ENCODE data around the gene GFPT2. TPM values are rescaled to one million over a fixed set of nuclear protein-coding genes. Genes with fewer than 3 reads are reported as not detected.
A peak's percentile ranks its signal among the peaks of the same experiment; 100 is the strongest.

The GFPT2 gene
- total and polyA plus RNA-seq, 2 of the 8 experiments (the other 6 are each of a cell fraction or from before 2014, with no cell fraction given) = 83.7 to 143 TPM

- Histone ChIP-seq H2AK5ac (ENCODE audit: low read depth, low read length) (peak overlapping the region; percentile 76), H2BK20ac (ENCODE audit: low read length) (peak overlapping the region; percentile 98), H3K9ac (replicated peaks in 1 of 4; ENCODE audit: extremely low read depth in 1 of 4, low read depth in 3 of 4, low read length in 3 of 4) (no peak overlapping the region; a peak in 1 of 7 replicates), H3K4me2 (ENCODE audit: insufficient read depth in 1 of 2, low read depth in 2 of 2, low read length in 2 of 2) (peak overlapping the region; percentile 73 to 81), H2BK15ac (ENCODE audit: low read length) (peak overlapping the region; percentile 90; the same call in 1 of the 2 replicates), H3K79me1 (ENCODE audit: low read depth, low read length) (peaks cover 24% of the 10 kb centered on the region), H2AFZ (ENCODE audit: low read length) (no peak overlapping the region), H3K14ac (ENCODE audit: insufficient read length) (no peak overlapping the region), H2BK5ac (ENCODE audit: low read depth, low read length) (peak overlapping the region; percentile 99), H3K23ac (ENCODE audit: insufficient read length) (no peak overlapping the region), H2BK120ac (replicated peaks; ENCODE audit: low read depth, low read length) (peak overlapping the region; percentile 12), H3K23me2 (ENCODE audit: low read depth, low read length) (peaks cover 2% of the 10 kb centered on the region; the same call in 1 of the 2 replicates), H4K5ac (ENCODE audit: insufficient read length, low read depth, low read length) (peak overlapping the region; percentile 91), H2BK12ac (ENCODE audit: low read depth, low read length) (peak overlapping the region; percentile 46), H3K27me3 (replicated peaks in 1 of 4; ENCODE audit: control insufficient read depth in 3 of 4, extremely low read depth in 1 of 4, insufficient read depth in 3 of 4, low read length in 3 of 4) (no peaks in the 10 kb centered on the region), H3K79me2 (ENCODE audit: control insufficient read depth in 1 of 2, insufficient read depth in 2 of 2, low read length in 2 of 2) (peaks cover 8 to 72% of the 10 kb centered on the region in 2 experiments; a peak in 3 of 4 replicates), H3K9me3 (ENCODE audit: insufficient read depth in 2 of 2, low read depth in 1 of 2, low read length in 1 of 2) (no peaks in the 10 kb centered on the region), H3K27ac (ENCODE audit: low read depth, low read length) (peak overlapping the region; percentile 20; the same call in 1 of the 2 replicates), H3K4me1 (replicated peaks in 1 of 4; ENCODE audit: control insufficient read depth in 3 of 4, insufficient read depth in 4 of 4, low read length in 3 of 4) (peaks cover 36 to 65% (median 47%) of the 10 kb centered on the region in 4 experiments), H3K4ac (replicated peaks; ENCODE audit: insufficient read length, low read depth, low read length) (peak overlapping the region; percentile 22), H4K20me1 (replicated peaks in 1 of 2; ENCODE audit: control insufficient read depth in 1 of 2, insufficient read depth in 2 of 2, low read length in 2 of 2) (peaks cover 3 to 6% of the 10 kb centered on the region in 2 experiments), H3K4me3 (ENCODE audit: extremely low read depth in 1 of 4, insufficient read depth in 2 of 4, low read depth in 3 of 4, low read length in 4 of 4) (peak overlapping the region in 1 of 4 experiments; percentile 25; a peak in 2 of 8 replicates), H3K36me3 (ENCODE audit: control insufficient read depth in 2 of 4, insufficient read depth in 4 of 4, low read length in 3 of 4) (no peaks in the 10 kb centered on the region; a peak in 1 of 8 replicates), H3K18ac (ENCODE audit: extremely low read depth, low read length) (peak overlapping the region; percentile 96), H4K8ac (ENCODE audit: extremely low read depth, insufficient read depth, low read length) (no peak overlapping the region), H4K91ac (replicated peaks; ENCODE audit: insufficient read length, low read length) (peak overlapping the region; percentile 93), H3K56ac (replicated peaks; ENCODE audit: insufficient read length, low read depth, low read length) (peak overlapping the region; percentile 56)
- 49% methylated on average over 14 of the region's 14 CpGs; no CpG with 5 or more reads in 1 of the 2 experiments for WGBS, 2 experiments (ENCODE audit: extremely low coverage in 1 of 2, insufficient coverage in 1 of 2, insufficient read length in 1 of 2, insufficient replicate concordance in 2 of 2, low coverage in 1 of 2, low lambda C conversion rate in 2 of 2, missing lambda C conversion rate in 1 of 2)
- ChIA-PET POLR2A (ENCODE audit: partially characterized antibody) (interaction anchor here (1.0 to 10.4 kb wide), 11 partner anchors 8 to 157 kb away, joined by 3 to 146 read pairs (median 4); partner anchors contain the start of gene GFPT2), CTCF (ENCODE audit: partially characterized antibody) (interaction anchor here (0.9 to 4.7 kb wide), 11 partner anchors 13 to 275 kb away, joined by 3 to 30 read pairs (median 4); no protein-coding TSS in a partner anchor)
- DNase-seq (ENCODE audit: low read depth in 1 of 2, low spot score in 2 of 2) (no peak), FAIRE-seq (peak; percentile 50)
- no peak for TF ChIP-seq TBP (IDR thresholded peaks at IDR 0.05; ENCODE audit: low read depth, low read length)
- TF ChIP-seq EZH2 (IDR thresholded peaks at IDR 0.05; ENCODE audit: low read depth, low read length, severe bottlenecking) = no peak
- no peak for TF ChIP-seq CBX8 (IDR thresholded peaks at IDR 0.05; ENCODE audit: borderline replicate concordance, low read depth, low read length)
- TF ChIP-seq TAF1 (IDR thresholded peaks at IDR 0.05; ENCODE audit: low read depth, low read length) = no peak
- peak; percentile 64 for TF ChIP-seq MAX (IDR thresholded peaks at IDR 0.05)
- no peak for TF ChIP-seq RXRA (IDR thresholded peaks at IDR 0.05; ENCODE audit: insufficient read depth, low read depth, low read length)
- TF ChIP-seq ZNF274 (IDR thresholded peaks at IDR 0.05; ENCODE audit: borderline replicate concordance, extremely low read depth, low read length) = no peak
- TF ChIP-seq TAF7 (optimal IDR thresholded peaks at IDR 0.05; ENCODE audit: borderline replicate concordance, low read depth, low read length) = no peak
- peak; percentile 84 for TF ChIP-seq CEBPB (IDR thresholded peaks at IDR 0.05; ENCODE audit: low read depth, low read length)
- peak; percentile 69 for TF ChIP-seq SAP30 (IDR thresholded peaks at IDR 0.05; ENCODE audit: insufficient read depth, insufficient replicate concordance, low read length)
Measured at GRCh38 chr5:180343831-180344695, 9.1 kb downstream of the GFPT2 start.

Data from H1 (cell line).